AG04450 (cell line): ENCODE data around the gene CCL7. TPM values are rescaled to one million over a fixed set of nuclear protein-coding genes. Genes with fewer than 3 reads are reported as not detected.

Experiments used
- CTCF ChIA-PET: fragments of 300-600, 350-600 bp; formaldehyde crosslinking; extraction: SDS; loops from one replicate; lab custom pipeline; 2022; ENCODE audit warnings: antibody characterized with exemption, inconsistent platforms; lab: Charles Lee
- POLR2A ChIA-PET: fragments of 350-600 bp; formaldehyde crosslinking; extraction: SDS; loops from one replicate; lab custom pipeline; 2021; ENCODE audit warnings: antibody characterized with exemption, inconsistent platforms; lab: Yijun Ruan, JAX
- DNase-seq: peaks from one replicate; pipeline ENCODE4 v3.0.0-alpha.2; 2011; ENCODE audit warnings: low read depth, low spot score
- H3K27ac ChIP-seq: one replicate; pipeline ENCODE4 v1.5.1; 2012; ENCODE audit warnings: low read depth, low read length, control low read depth
- H3K27me3 ChIP-seq: one replicate; pipeline ENCODE4 v1.6.0; 2012; ENCODE audit warnings: low read length; ENCODE audit not compliant: control insufficient read depth, insufficient read depth
- H3K4me3 ChIP-seq: 2 replicates; pipeline ENCODE4 v1.5.1; 2011; ENCODE audit warnings: mild to moderate bottlenecking, low read depth, low read length, control low read depth
- H3K9me3 ChIP-seq: 2 replicates; pipeline ENCODE4 v1.5.1; 2012; ENCODE audit warnings: low read length; ENCODE audit not compliant: control insufficient read depth, insufficient read depth
- polyA plus RNA-seq: library from polyadenylated mRNA; depleted of rRNA; stranded (reverse); fragments of >200 nt; gene quantifications from 2 replicates; pipeline ENCODE4 v1.2.3, GENCODE V29; 2011
- TF ChIP-seq, protein P1 (sequence below): IDR thresholded peaks from 2 replicates; pipeline ENCODE4 v1.5.1; 2011; ENCODE audit warnings: low read depth, low read length, control low read depth, inconsistent platforms

Gene CCL7
- polyA plus RNA-seq, 1 experiment: 0.50 TPM

DNA sequence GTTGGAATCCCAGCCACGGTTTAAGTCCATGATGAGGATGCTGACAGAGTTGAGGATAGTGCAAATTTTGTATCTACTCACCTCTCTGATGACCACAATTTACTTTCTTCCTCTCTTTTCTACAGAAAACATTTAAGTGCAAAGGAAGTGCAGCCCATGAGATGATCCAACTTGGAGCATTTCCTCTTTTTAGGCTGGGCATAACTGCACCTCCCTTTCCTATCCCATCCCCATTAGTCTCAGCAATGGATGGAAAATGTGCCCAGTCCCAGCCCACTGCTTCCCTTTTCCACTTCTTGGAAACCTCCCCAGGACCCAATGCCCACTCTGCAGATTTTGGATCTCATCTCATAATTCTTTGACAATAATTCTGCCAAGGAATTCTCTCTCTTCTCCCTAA, 32.6 kb downstream of the CCL7 start:
- POLR2A ChIA-PET: interaction anchor here (1.1 kb wide), 1 partner anchor 10 kb away, joined by 3 read pairs; no protein-coding TSS in a partner anchor
- H3K9me3 ChIP-seq: no peaks in the 10 kb centered on the region
- no peak for DNase-seq
- no peak overlapping the region for H3K4me3 ChIP-seq
- TF ChIP-seq, protein P1, sequence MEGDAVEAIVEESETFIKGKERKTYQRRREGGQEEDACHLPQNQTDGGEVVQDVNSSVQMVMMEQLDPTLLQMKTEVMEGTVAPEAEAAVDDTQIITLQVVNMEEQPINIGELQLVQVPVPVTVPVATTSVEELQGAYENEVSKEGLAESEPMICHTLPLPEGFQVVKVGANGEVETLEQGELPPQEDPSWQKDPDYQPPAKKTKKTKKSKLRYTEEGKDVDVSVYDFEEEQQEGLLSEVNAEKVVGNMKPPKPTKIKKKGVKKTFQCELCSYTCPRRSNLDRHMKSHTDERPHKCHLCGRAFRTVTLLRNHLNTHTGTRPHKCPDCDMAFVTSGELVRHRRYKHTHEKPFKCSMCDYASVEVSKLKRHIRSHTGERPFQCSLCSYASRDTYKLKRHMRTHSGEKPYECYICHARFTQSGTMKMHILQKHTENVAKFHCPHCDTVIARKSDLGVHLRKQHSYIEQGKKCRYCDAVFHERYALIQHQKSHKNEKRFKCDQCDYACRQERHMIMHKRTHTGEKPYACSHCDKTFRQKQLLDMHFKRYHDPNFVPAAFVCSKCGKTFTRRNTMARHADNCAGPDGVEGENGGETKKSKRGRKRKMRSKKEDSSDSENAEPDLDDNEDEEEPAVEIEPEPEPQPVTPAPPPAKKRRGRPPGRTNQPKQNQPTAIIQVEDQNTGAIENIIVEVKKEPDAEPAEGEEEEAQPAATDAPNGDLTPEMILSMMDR: no peak
- CTCF ChIA-PET: interaction anchor here (4.4 to 14.2 kb wide), 2 partner anchors 58 to 102 kb away, joined by 27 to 192 read pairs; partner anchors contain the start of gene CCL1
- H3K27ac ChIP-seq: no peak overlapping the region
- H3K27me3 ChIP-seq: no peaks in the 10 kb centered on the region

DNA sequence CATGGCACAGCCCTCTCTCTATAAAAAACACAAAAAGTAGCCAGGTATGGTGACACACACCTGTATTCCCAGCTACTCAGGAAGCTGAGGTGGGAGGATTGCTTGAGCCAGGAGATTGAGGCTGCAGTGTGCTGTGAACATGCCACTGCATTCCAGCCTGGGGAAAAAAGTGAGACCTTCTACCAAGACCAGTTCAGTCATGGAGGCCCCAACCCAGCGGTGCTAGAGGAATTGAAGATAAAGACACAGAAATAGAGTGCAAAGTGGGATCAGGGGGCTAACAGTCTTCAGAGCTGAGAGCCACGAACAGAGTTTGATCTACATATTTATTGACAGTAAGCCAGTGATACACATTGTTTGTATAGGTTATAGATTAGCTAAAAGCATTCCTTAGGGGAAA, 33.6 kb downstream of the CCL7 start:
- DNase-seq: no peak
- Histone ChIP-seq H3K9me3 (no peaks in the 10 kb centered on the region), H3K27ac (no peak overlapping the region), H3K4me3 (no peak overlapping the region), H3K27me3 (no peaks in the 10 kb centered on the region)
- CTCF ChIA-PET: interaction anchor here (14.2 kb wide), 1 partner anchor 57 kb away, joined by 192 read pairs; the partner anchor contains the start of gene CCL1
- POLR2A ChIA-PET: no interaction called here
- TF ChIP-seq, protein P1: no peak

DNA sequence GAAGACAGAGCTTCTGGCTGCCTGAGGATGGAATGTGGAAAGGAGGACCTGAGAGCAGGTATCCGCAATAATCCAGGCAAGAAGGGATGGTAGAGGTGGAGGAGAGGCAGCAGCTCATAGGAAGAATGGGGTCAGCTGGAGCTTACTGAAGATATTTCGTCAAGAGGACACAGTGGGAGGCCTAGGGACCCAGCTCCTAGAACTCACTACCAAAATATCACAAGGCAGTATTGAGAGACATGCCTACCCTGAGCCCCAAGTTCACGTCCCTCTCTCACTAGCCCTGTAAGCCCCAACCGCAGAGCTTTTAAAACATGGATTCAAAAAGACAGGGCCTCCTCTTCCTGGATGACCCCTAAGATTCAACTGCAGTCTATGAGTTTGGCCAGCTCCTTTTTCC, 35.0 kb downstream of the CCL7 start:
- Histone ChIP-seq H3K4me3 (no peak overlapping the region), H3K27me3 (no peaks in the 10 kb centered on the region), H3K27ac (no peak overlapping the region), H3K9me3 (no peaks in the 10 kb centered on the region)
- POLR2A ChIA-PET: no interaction called here
- CTCF ChIA-PET: interaction anchor here (0.8 to 14.2 kb wide), 5 partner anchors 30 to 108 kb away, joined by 3 to 192 read pairs (median 5); partner anchors contain the start of gene CCL1
- TF ChIP-seq, protein P1: no peak
- no peak for DNase-seq

DNA sequence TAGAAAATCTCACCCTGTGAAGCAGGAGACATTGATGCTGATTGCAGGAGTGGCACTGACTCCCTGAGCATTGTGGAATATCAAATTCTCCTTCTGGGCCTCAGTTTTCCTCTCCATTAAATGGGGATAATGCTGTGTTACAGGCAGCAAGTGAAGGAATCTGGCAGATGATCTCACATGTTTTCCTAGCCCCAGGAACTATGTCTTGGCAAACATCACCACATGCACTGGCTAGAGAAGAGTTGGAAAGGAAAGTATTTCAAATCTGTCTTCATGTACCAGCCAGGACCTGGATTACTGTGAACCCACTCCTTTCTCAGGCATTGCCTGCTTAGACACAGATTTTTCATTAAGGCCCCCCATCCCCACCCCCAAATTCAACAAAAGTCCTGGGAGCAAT, 35.6 kb downstream of the CCL7 start:
- ChIA-PET POLR2A (no interaction called here), CTCF (interaction anchor here (0.9 to 14.2 kb wide), 14 partner anchors 13 to 137 kb away, joined by 3 to 192 read pairs (median 4); partner anchors contain the start of genes CCL1, CCL2 and CCL8)
- Histone ChIP-seq H3K4me3 (no peak overlapping the region), H3K9me3 (no peaks in the 10 kb centered on the region), H3K27ac (no peak overlapping the region), H3K27me3 (no peaks in the 10 kb centered on the region)
- no peak for DNase-seq
- TF ChIP-seq, protein P1: no peak

DNA sequence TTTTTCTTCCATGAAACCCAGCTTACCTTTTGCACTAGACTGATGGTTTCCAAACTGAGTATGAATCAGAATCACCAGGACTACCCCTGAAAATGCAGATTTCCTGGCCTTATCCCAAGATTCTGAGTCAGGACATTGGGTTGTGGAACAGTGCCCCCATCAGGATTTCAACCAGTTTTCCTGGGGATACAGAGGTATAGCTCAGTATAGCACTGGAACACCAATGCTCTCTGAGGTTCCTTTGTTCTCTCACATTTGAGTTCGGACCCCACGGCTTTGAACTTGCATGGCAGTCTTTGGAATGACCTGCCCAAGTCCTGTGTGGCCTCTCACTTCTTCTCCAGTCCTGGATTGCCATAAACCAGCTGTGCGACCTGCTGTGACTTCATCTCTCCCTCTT, 36.4 kb downstream of the CCL7 start:
- peak overlapping the region; percentile 0 for H3K27ac ChIP-seq
- H3K27me3 ChIP-seq: no peaks in the 10 kb centered on the region
- no peak for DNase-seq
- no peak overlapping the region for H3K4me3 ChIP-seq
- CTCF ChIA-PET: interaction anchor here (0.9 to 14.2 kb wide), 14 partner anchors 12 to 138 kb away, joined by 3 to 192 read pairs (median 4); partner anchors contain the start of genes CCL1, CCL2 and CCL8
- TF ChIP-seq, protein P1: peak; percentile 61
- H3K9me3 ChIP-seq: no peaks in the 10 kb centered on the region
- POLR2A ChIA-PET: interaction anchor here (0.8 to 1.1 kb wide), 2 partner anchors 52 to 54 kb away, joined by 3 read pairs; no protein-coding TSS in a partner anchor
